B cell (primary cell): ENCODE data around the gene ARHGAP45. TPM values are rescaled to one million over a fixed set of nuclear protein-coding genes. Genes with fewer than 3 reads are reported as not detected.

Experiments
- ATAC-seq: fragments of 200-7000 bp; cut with Tn5 transposase; one replicate; pipeline ENCODE4 v1.10.0; 2021; ENCODE audit warnings: low read depth, mild to moderate bottlenecking, moderate number of reproducible peaks, moderate library complexity
- CTCF ChIA-PET: fragments of 350-600 bp; sonication (Branson Sonifier 250); formaldehyde crosslinking; loops from one replicate; lab custom pipeline; 2021; ENCODE audit warnings: antibody characterized with exemption, inconsistent platforms; lab: Charles Lee
- POLR2A ChIA-PET: fragments of 350-600 bp; sonication (Branson Sonifier 250); formaldehyde crosslinking; loops from one replicate; lab custom pipeline; 2021; ENCODE audit warnings: antibody characterized with exemption; lab: Charles Lee
- DNase-seq: peaks from one replicate; pipeline ENCODE4 v3.0.0; 2013
- H2AFZ ChIP-seq: 2 replicates; pipeline ENCODE4 v1.6.1; 2012; ENCODE audit warnings: mild to moderate bottlenecking, low read depth, low read length; ENCODE audit not compliant: insufficient read depth, poor library complexity, severe bottlenecking
- H3K27ac ChIP-seq, 2 donors: 1 replicate in 1 of 2; 2 replicates in 1 of 2; pipeline ENCODE4 v1.5.1; 2012 to 2013; ENCODE audit warnings: low read length in 2 of 2, mild to moderate bottlenecking in 2 of 2, moderate library complexity in 1 of 2
- H3K27me3 ChIP-seq, 4 experiments: fragments of 200-600 bp in 1 of 4; sonication (generic) in 1 of 4; replicated peaks in 1 of 4; 1 replicate in 2 of 4; 2 replicates in 2 of 4; pipeline versions ENCODE4 v1.6.1 to v1.7.0; 2013 to 2016; ENCODE audit warnings: low read length in 3 of 4, mild to moderate bottlenecking in 2 of 4, mixed read lengths in 1 of 4, moderate library complexity in 1 of 4; ENCODE audit not compliant: insufficient read depth in 4 of 4, control insufficient read depth in 3 of 4; ENCODE audit errors: control extremely low read depth in 1 of 4
- H3K36me3 ChIP-seq, 2 experiments: replicated peaks in 1 of 2; 1 replicate in 1 of 2; 2 replicates in 1 of 2; pipeline versions ENCODE4 v1.6.1 to v1.7.1; 2013; ENCODE audit warnings: low read length in 1 of 2; ENCODE audit not compliant: insufficient read depth in 2 of 2, control insufficient read depth in 1 of 2; ENCODE audit errors: control extremely low read depth in 1 of 2, extremely low read depth in 1 of 2
- H3K4me1 ChIP-seq, 2 donors: fragments of 200-600 bp in 1 of 2; sonication (generic) in 1 of 2; 1 replicate in 1 of 2; 2 replicates in 1 of 2; pipeline versions ENCODE4 v1.5.1 to v1.6.1; 2013 to 2017; ENCODE audit warnings: low read length in 2 of 2; ENCODE audit not compliant: control insufficient read depth in 2 of 2, insufficient read depth in 2 of 2
- H3K4me2 ChIP-seq: replicated peaks from 2 replicates; pipeline ENCODE3; 2012; ENCODE audit warnings: mild to moderate bottlenecking, low read depth, low read length; ENCODE audit not compliant: poor library complexity, severe bottlenecking
- H3K4me3 ChIP-seq, 5 experiments: fragments of 200-600 bp in 1 of 5; sonication (generic) in 1 of 5; 1 replicate in 3 of 5; 2 replicates in 2 of 5; pipeline versions ENCODE4 v1.5.1 to v1.7.0; 2011 to 2016; ENCODE audit warnings: low read length in 4 of 5, mild to moderate bottlenecking in 4 of 5, low read depth in 2 of 5, control low read depth in 1 of 5, moderate library complexity in 1 of 5; ENCODE audit not compliant: insufficient read depth in 1 of 5; ENCODE audit errors: control extremely low read depth in 1 of 5, extremely low read depth in 1 of 5
- H3K79me2 ChIP-seq: fragments of 200-600 bp; sonication (generic); one replicate; pipeline ENCODE4 v1.6.0; 2016; ENCODE audit warnings: low read length; ENCODE audit not compliant: control insufficient read depth, insufficient read depth
- H3K9ac ChIP-seq: fragments of 200-600 bp; sonication (generic); 2 replicates; pipeline ENCODE4 v1.6.1; 2017; ENCODE audit warnings: mild to moderate bottlenecking, low read length, moderate library complexity
- H3K9me3 ChIP-seq, 3 donors: one replicate each; pipeline versions ENCODE4 v1.6.1 to v1.7.1; 2013; ENCODE audit warnings: low read length in 2 of 3; ENCODE audit not compliant: control insufficient read depth in 2 of 3, insufficient read depth in 1 of 3; ENCODE audit errors: control extremely low read depth in 1 of 3
- H4K20me1 ChIP-seq: 2 replicates; pipeline ENCODE4 v1.6.0; 2012; ENCODE audit warnings: mild to moderate bottlenecking, low read length; ENCODE audit not compliant: insufficient read depth, control insufficient read depth, poor library complexity, severe bottlenecking
- H3K27ac Mint-ChIP-seq: one replicate; pipeline ENCODE4 v1.8.0; 2021; ENCODE audit warnings: mixed read lengths
- H3K27me3 Mint-ChIP-seq: one replicate; pipeline ENCODE4 v1.8.0; 2021; ENCODE audit warnings: mixed read lengths
- H3K4me1 Mint-ChIP-seq: one replicate; pipeline ENCODE4 v1.8.0; 2021; ENCODE audit warnings: mixed read lengths
- H3K4me3 Mint-ChIP-seq: one replicate; pipeline ENCODE4 v1.8.0; 2021; ENCODE audit warnings: mixed read lengths
- H3K9me3 Mint-ChIP-seq: one replicate; pipeline ENCODE4 v1.8.0; 2022; ENCODE audit warnings: mixed read lengths; ENCODE audit not compliant: insufficient read depth
- EZH2 ChIP-seq: IDR thresholded peaks from 2 replicates; pipeline ENCODE4 v1.6.1; 2012; ENCODE audit warnings: borderline replicate concordance, low read depth, mild to moderate bottlenecking, moderate library complexity, low read length; ENCODE audit not compliant: insufficient read depth, poor library complexity, severe bottlenecking
- WGBS: methylation state at CpG from one replicate; pipeline ENCODE4 v1.1.5; 2013; ENCODE audit warnings: missing lambda C conversion rate; ENCODE audit not compliant: insufficient coverage; 5-methylcytosine and 5-hydroxymethylcytosine counted together
- intact Hi-C: fragments of 100-400 bp; cut with micrococcal nuclease; formaldehyde crosslinking; loops from one replicate; pipeline ENCODE4 v1.10.0; 2022
- polyA plus RNA-seq: library from polyadenylated mRNA; depleted of rRNA; stranded (reverse); fragments of >200 nt; gene quantifications from 2 replicates; pipeline ENCODE4 v1.2.3, GENCODE V29; 2012
- total RNA-seq, 2 donors: library from RNA; stranded (reverse); fragments of 120-200 nt in 1 of 2; gene quantifications; 1 replicate in 1 of 2; 2 replicates in 1 of 2; pipeline versions ENCODE4 v1.2.3 to v1.2.4, GENCODE V29; 2013 to 2022
- TF ChIP-seq, protein P1 (sequence below): fragments of 200-600 bp; IDR thresholded peaks from one replicate; pipeline ENCODE4 v1.8.0; 2022; ENCODE audit warnings: antibody characterized with exemption, mild to moderate bottlenecking

ARHGAP45 gene
- total and polyA plus RNA-seq, 2 donors (not counting 1 experiment from before 2014, with no cell fraction given), result 488 to 490 TPM

DNA sequence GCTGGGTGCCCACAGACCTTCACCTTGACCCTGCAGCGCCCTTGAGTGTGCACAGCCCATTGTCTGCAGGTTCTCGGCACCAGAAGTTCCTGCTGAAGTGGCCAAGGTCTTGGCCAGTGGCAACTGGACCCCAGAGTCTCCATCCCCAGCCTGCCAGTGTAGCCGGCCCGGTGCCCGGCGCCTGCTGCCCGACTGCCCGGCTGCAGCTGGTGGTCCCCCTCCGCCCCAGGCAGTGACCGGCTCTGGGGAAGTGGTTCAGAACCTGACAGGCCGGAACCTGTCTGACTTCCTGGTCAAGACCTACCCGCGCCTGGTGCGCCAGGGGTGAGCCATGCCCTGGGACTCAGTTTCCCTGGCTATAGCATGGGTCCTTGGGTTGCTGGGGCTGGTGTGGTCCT lies 11.9 kb upstream of the ARHGAP45 start:
- 92% methylated on average over 14 of the region's 14 CpGs for WGBS
- H3K9ac ChIP-seq, result no peak overlapping the region

More for the DNA sequence above, 11.9 kb upstream of the ARHGAP45 start:
- H3K4me3 ChIP-seq, result no peak overlapping the region
- Mint-ChIP-seq H3K4me3 (no peak overlapping the region), H3K27ac (no peak overlapping the region), H3K9me3 (no peaks in the 10 kb centered on the region), H3K4me1 (peaks cover 19% of the 10 kb centered on the region), H3K27me3 (no peaks in the 10 kb centered on the region)
- H2AFZ ChIP-seq, result no peak overlapping the region
- peaks cover 6 to 77% of the 10 kb centered on the region in 2 experiments for H3K36me3 ChIP-seq
- no peak for DNase-seq
- no peak for ATAC-seq
- H3K27ac ChIP-seq, result no peak overlapping the region
- H3K4me2 ChIP-seq, result no peak overlapping the region
- ChIA-PET POLR2A (interaction anchor here (1.4 kb wide), 1 partner anchor 20 kb away, joined by 4 read pairs; no protein-coding TSS in a partner anchor), CTCF (interaction anchor here (1.1 kb wide), 1 partner anchor 14 kb away, joined by 3 read pairs; no protein-coding TSS in a partner anchor)
- no peaks in the 10 kb centered on the region for H4K20me1 ChIP-seq
- TF ChIP-seq EZH2, result no peak
- TF ChIP-seq, protein P1, sequence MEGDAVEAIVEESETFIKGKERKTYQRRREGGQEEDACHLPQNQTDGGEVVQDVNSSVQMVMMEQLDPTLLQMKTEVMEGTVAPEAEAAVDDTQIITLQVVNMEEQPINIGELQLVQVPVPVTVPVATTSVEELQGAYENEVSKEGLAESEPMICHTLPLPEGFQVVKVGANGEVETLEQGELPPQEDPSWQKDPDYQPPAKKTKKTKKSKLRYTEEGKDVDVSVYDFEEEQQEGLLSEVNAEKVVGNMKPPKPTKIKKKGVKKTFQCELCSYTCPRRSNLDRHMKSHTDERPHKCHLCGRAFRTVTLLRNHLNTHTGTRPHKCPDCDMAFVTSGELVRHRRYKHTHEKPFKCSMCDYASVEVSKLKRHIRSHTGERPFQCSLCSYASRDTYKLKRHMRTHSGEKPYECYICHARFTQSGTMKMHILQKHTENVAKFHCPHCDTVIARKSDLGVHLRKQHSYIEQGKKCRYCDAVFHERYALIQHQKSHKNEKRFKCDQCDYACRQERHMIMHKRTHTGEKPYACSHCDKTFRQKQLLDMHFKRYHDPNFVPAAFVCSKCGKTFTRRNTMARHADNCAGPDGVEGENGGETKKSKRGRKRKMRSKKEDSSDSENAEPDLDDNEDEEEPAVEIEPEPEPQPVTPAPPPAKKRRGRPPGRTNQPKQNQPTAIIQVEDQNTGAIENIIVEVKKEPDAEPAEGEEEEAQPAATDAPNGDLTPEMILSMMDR, result no peak
- H3K4me1 ChIP-seq, result peaks cover 0 to 21% of the 10 kb centered on the region in 2 donors
- intact Hi-C loops, result loop anchor here (5.0 kb wide), 1 partner anchor 137 kb away; no protein-coding TSS in a partner anchor
- no peaks in the 10 kb centered on the region for H3K79me2 ChIP-seq
- H3K27me3 ChIP-seq, result no peaks in the 10 kb centered on the region
- peaks cover 1 to 61% (median 29%) of the 10 kb centered on the region in 3 donors for H3K9me3 ChIP-seq
